Fibroblast of peridontal ligament (primary cell): Measurements from ENCODE around the gene IFI6.
"Not testable (repeated sequence)": the region's sequence is repeated elsewhere in the genome, so short reads cannot be mapped to it uniquely, and the experiment has no call there.

Source experiments
- DNase-seq: peaks from one replicate; pipeline ENCODE4 v3.0.0-alpha.2; 2010; ENCODE audit errors: extremely low read depth

IFI6 gene

DNA sequence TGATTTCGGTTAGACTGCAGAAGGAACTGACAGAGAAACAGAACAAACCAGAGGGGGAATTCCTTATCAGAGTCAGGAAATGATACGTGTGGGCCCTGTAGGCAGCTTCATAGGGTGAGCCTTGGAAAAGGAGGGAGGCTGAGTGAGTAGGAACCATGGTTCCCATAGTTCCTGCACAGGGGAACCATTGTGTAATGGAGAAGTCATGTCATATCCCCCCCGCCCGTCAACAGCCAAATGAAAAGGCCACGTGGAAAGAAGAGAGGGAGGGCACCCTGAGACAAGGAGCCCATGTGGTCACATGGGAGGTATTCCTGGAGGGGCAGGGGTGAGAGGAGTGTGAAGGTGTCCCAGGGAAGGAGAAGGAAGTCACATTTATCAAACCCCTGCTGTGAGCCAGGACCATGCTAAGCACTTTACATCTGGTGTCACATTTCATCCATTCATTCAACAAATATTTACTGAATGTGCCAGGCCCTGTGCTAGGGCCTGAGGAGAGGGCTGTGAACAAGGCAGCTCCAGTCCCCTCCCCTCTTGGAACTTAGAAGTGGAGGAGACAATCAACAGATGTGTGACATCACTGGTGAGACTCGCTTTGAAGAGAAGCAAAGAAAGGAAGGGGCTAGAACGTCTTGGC is 21.3 kb downstream of the IFI6 start:
- DNase-seq: peak; percentile 58

DNA sequence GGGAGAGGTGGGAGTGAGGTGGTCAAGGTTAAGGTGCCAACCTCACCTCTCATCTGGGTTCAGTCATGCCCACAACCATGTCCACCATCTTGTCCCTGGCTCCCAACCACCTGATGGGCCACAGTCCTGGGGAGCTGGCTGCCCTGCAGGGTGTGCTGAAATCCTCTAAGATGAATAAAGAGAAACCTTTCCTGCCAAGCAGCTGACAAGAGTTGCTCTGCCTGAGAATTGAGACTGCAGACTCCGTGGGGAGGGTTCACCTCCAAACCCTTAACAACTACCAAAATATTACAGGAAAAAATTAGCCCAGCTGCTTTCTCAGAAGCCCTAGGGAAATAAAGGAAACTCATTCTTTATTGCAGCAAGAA is 21.8 kb downstream of the IFI6 start:
- DNase-seq: peak; percentile 21

- no peak for DNase-seq
These were observed 22.7 kb downstream of the IFI6 start for GRCh38 chr1:27649306-27649635.

GRCh38 chr1:27648602-27649305 is 23.2 kb downstream of the IFI6 start:
- DNase-seq: peak; percentile 48

- DNase-seq: no peak
These were observed 24.7 kb downstream of the IFI6 start for GRCh38 chr1:27647328-27647727.

- no peak for DNase-seq
These were observed 25.3 kb downstream of the IFI6 start for GRCh38 chr1:27646676-27647075.

- no peak for DNase-seq
These were observed 26.9 kb downstream of the IFI6 start for GRCh38 chr1:27645071-27645415.

- no peak for DNase-seq
These were observed 27.5 kb downstream of the IFI6 start for GRCh38 chr1:27644369-27645070.

DNA sequence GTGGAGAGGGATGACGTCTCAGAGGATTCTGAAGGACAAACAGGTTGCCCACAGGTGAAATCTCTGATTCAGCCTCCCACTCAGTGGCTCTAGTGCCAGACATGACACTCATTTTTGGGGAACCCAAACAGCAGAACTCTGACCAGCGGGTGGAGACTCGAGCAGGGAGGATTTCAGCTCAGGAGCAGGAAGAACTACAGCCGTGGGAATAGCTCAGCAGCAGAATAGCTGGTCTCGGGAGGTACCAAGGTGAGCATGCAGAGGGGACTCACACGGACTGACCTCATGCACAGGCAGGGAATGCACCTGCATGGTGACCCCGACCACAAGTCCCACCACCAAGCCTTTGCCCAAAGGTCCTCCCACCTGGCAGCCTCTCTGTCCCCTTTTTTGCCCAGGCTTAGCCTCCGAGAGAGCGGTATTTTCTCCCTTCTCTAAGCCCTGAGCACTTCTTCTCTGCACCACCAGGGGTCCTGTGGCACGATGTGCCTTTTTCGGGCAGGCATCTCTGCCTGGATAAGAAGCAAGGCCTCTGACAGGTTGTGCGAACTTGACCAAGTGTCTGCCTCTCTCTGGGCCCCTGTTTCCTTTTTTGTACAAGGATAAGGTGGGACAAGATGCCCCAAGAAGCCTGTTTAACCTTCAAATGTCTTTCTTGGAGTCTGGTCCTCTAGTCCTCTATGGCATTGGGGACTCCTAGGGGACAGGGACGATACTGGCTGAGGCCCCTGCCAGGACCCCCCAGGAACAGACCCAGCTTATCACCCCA is 28.2 kb downstream of the IFI6 start:
- DNase-seq: peak; percentile 57

DNA sequence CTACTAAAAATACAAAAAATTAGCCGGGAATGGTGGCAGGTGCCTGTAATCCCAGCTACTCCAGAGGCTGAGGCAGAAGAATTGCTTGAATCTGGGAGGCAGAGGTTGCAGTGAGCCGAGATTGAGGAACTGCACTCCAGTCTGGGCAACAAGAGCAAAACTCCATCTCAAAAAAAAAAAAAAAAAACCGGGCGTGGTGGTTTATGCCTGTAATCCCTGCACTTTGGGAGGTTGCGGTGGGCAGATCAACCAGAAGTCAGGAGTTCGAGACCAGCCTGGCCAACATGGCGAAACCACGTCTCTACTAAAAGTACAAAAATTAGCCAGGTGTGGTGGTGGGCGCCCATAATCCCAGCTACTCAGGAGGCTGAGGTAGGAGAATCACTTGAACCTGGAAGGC is 31.5 kb downstream of the IFI6 start:
- DNase-seq: not testable (repeated sequence)

GRCh38 chr1:27638805-27639204 is 33.2 kb downstream of the IFI6 start:
- DNase-seq: no peak

GRCh38 chr1:27638047-27638734 is 33.8 kb downstream of the IFI6 start:
- DNase-seq: no peak

DNA sequence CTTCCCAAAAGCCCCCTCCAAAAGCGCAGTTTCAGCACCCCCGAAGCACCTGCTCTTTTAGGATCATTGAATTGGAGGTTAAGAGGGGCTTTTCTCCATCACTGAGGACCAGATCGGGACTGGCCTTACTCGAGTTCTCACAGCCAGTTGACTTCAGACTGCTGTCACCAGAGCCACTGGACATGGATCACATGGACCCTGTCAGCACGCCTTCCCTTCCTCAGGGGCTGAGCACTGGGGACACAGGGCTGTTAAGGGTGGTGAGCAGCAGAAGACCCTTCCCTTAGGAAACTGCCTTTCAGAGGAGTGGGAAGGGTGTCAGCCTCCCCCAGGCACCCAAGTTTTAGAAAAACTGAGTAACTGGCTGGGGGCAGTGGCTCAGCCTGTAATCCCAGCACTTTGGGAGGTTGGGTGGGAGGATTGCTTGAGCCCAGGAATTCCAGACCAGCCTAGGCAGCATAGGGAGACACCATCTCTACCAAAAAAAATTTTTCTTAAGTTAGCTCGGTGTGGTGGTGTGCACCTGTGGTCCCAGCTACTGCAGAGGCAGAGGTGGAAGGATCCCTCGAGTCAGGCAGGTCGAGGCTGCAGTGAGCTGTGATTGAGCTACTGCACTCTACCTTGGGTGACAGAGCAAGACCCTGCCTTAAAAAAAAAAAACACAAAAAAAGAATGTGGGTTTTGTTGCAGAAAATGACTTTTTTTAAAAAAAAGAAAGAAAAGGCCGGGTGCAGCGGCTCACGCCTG is 36.4 kb downstream of the IFI6 start:
- no peak for DNase-seq

DNA sequence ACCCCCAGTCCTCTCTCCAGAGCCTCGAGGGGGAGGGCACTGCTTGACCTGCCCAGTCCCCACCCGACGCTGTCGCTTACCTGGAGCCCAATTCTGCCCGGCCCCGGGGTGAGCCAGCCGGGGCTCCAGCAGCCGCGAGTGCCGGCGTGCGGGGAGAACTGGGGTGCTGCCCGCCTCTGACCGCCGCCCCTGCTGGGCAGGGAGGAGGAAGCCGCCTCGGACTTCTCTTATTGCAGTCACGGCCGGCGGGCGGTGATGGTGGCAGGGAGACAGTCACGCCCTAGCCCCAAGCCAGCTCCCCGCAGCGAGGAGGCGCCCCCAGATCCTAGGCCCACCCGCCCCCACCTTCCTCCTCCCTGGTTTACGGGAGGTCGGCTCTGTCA is 37.0 kb downstream of the IFI6 start, which contains the start of gene FGR:
Gene FGR (minus strand): TSS at position 201 of the 383 bp plus-strand sequence. CDS start 11,269 bp downstream, outside the sequence.
- no peak for DNase-seq

GRCh38 chr1:27634177-27634984 is 37.6 kb downstream of the IFI6 start:
- DNase-seq: no peak

DNA sequence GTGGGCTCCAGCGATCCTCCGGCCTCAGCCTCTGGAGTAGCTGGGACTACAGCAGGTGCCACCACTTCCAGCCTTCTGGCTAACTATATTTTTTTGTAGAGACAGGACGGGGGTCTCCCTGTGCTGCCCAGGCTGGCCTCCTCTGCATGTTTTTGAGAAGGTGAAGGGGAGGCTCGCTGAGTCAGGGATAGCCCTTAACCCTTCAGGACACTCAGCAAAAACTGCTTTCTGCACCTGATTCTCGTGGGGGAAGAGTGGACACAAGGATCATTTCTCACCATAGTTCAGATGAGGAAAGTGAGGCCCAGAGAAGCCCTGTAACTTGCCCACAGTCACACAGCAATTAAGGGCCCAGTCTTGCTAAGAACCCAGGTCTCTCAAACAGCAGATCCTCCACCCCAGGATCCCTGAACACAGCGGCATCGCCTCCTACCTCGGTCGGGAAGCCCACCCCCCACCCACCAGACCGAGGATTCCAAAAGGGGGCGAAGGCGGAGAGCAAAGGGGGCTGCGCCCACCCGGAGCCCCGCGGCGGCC is 38.3 kb downstream of the IFI6 start:
- DNase-seq: no peak

DNA sequence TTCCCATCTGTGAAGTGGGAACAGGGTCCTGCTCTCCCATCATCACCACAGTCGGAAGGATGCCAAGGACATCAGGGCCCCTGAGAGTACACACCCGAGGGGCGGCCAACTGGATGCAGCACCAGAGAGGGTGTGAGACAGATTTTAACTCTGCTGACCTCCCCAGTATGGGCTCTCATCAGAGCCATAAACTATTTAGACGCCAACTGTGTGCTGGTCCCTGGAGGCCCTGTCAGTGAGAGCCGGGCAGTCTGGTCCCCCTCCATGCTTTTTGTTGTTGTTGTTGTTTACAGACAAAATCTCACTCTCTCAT is 38.7 kb downstream of the IFI6 start:
- DNase-seq: no peak

- no peak for DNase-seq
These were observed 39.4 kb downstream of the IFI6 start for GRCh38 chr1:27632387-27633297.

DNA sequence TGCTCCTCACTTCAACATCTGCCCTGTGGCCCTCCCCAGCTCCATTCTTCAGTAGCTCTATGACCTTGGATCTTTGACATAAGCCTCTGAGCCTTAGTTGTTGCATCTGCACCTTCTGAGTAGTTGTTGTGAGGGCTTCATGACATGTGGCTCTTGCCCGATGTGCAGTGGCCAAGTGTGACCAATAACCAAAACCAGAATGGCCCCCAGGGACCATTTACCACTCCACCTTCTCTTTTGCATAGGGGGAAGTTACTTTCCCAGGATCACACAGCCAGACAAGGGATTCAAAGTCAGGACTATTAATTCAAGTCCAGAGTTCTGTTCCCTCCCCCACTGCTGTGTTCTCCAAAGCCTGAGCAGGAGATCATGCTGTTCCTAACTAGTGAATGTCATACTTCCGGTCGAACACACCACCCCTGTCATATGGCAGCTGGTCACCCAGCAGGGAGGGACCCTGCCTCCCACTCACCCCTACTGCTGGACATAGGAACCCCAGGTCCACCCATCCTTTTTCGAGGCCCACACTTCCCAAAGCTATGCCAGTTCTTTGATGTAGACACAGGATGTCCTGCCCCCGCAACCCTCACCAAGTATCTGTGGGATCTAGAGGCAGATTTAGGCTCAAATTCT is 41.0 kb downstream of the IFI6 start:
- DNase-seq: no peak
